ENCODE data around the gene NTNG2. TPM values are rescaled to one million over a fixed set of nuclear protein-coding genes. Genes with fewer than 3 reads are reported as not detected.

Gene NTNG2
- total RNA-seq, 1 experiment from 2014 or later: 6.0 TPM

- Histone ChIP-seq H2AFZ (ENCODE audit: low read length) (no peak overlapping the region), H3K27me3 (ENCODE audit: low read length) (no peaks in the 10 kb centered on the region), H3K9me3 (ENCODE audit: low read length) (no peaks in the 10 kb centered on the region), H3K4me1 (ENCODE audit: insufficient read depth, low read length) (no peaks in the 10 kb centered on the region), H3F3A (ENCODE audit: low read length, unreplicated experiment) (no peaks in the 10 kb centered on the region), H4K20me1 (ENCODE audit: low read length) (no peaks in the 10 kb centered on the region), H3K4me3 (ENCODE audit: low read length) (no peak overlapping the region), H3K79me2 (ENCODE audit: low read length) (no peaks in the 10 kb centered on the region), H3K4me2 (ENCODE audit: low read length) (no peak overlapping the region), H3K36me3 (ENCODE audit: low read depth, low read length) (no peaks in the 10 kb centered on the region), H3K9ac (ENCODE audit: low read length) (no peak overlapping the region), H3K27ac (ENCODE audit: low read length) (no peak overlapping the region), H3K9me2 (replicated peaks; ENCODE audit: low read length) (no peaks in the 10 kb centered on the region)
- CTCF ChIA-PET: no interaction called here
- POLR2A ChIA-PET (ENCODE audit: unreplicated experiment): no interaction called here
- no peak for TF ChIP-seq EZH2phosphoT487 (IDR thresholded peaks at IDR 0.05; ENCODE audit: borderline replicate concordance, low read length)
- no peak for TF ChIP-seq EZH2 (IDR thresholded peaks at IDR 0.05; ENCODE audit: low read length, unreplicated experiment)
- no peak for TF ChIP-seq CTCF (conservative IDR thresholded peaks at IDR 0.05; ENCODE audit: low read depth, low read length)
- BruUV-seq (replicated peaks): no TSS peak
- no peak for ATAC-seq
- DNase-seq: no peak
- intact Hi-C loops (cut with micrococcal nuclease): no loop called here
Measured at GRCh38 chr9:132235125-132235524, 73.3 kb downstream of the NTNG2 start.

GRCh38 chr9:132235894-132236661 is 74.2 kb downstream of the NTNG2 start:
- H2AFZ ChIP-seq (ENCODE audit: low read length): no peak overlapping the region
- BruUV-seq (replicated peaks): no TSS peak
- DNase-seq (peak; percentile 84), ATAC-seq (peak; percentile 49)
- intact Hi-C loops (cut with micrococcal nuclease): loop anchor here (1.0 kb wide), 2 partner anchors 67 to 474 kb away; no protein-coding TSS in a partner anchor
- no peaks in the 10 kb centered on the region for H3K4me1 ChIP-seq (ENCODE audit: insufficient read depth, low read length)
- POLR2A ChIA-PET (ENCODE audit: unreplicated experiment): no interaction called here
- H3K9me3 ChIP-seq (ENCODE audit: low read length): no peaks in the 10 kb centered on the region
- H3K27ac ChIP-seq (ENCODE audit: low read length): no peak overlapping the region
- H3K79me2 ChIP-seq (ENCODE audit: low read length): no peaks in the 10 kb centered on the region
- peak; percentile 89 for TF ChIP-seq CTCF (conservative IDR thresholded peaks at IDR 0.05; ENCODE audit: low read depth, low read length)
- TF ChIP-seq EZH2 (IDR thresholded peaks at IDR 0.05; ENCODE audit: low read length, unreplicated experiment): no peak
- no peak overlapping the region for H3K4me3 ChIP-seq (ENCODE audit: low read length)
- no peaks in the 10 kb centered on the region for H3K27me3 ChIP-seq (ENCODE audit: low read length)
- no peaks in the 10 kb centered on the region for H3K9me2 ChIP-seq (replicated peaks; ENCODE audit: low read length)
- H3K9ac ChIP-seq (ENCODE audit: low read length): no peak overlapping the region
- H3F3A ChIP-seq (ENCODE audit: low read length, unreplicated experiment): no peaks in the 10 kb centered on the region
- CTCF ChIA-PET: interaction anchor here (0.6 to 1.6 kb wide), 11 partner anchors 10 to 676 kb away, joined by 3 to 26 read pairs (median 4); no protein-coding TSS in a partner anchor
- no peak overlapping the region for H3K4me2 ChIP-seq (ENCODE audit: low read length)
- no peaks in the 10 kb centered on the region for H4K20me1 ChIP-seq (ENCODE audit: low read length)
- H3K36me3 ChIP-seq (ENCODE audit: low read depth, low read length): no peaks in the 10 kb centered on the region

GRCh38 chr9:132236662-132237311 is 74.9 kb downstream of the NTNG2 start:
- peak; percentile 31; the same call in 1 of the 2 replicates for TF ChIP-seq CTCF (conservative IDR thresholded peaks at IDR 0.05; ENCODE audit: low read depth, low read length)
- no peak for TF ChIP-seq EZH2 (IDR thresholded peaks at IDR 0.05; ENCODE audit: low read length, unreplicated experiment)

More at GRCh38 chr9:132236662-132237311, 74.9 kb downstream of the NTNG2 start:
- no peaks in the 10 kb centered on the region for H3K79me2 ChIP-seq (ENCODE audit: low read length)
- no peak for DNase-seq
- no peaks in the 10 kb centered on the region for H4K20me1 ChIP-seq (ENCODE audit: low read length)
- intact Hi-C loops (cut with micrococcal nuclease): loop anchor here (1.0 kb wide), 2 partner anchors 67 to 474 kb away; no protein-coding TSS in a partner anchor
- no peak overlapping the region for H3K4me3 ChIP-seq (ENCODE audit: low read length)
- no peak overlapping the region for H3K4me2 ChIP-seq (ENCODE audit: low read length)
- H3K27me3 ChIP-seq (ENCODE audit: low read length): no peaks in the 10 kb centered on the region
- no peaks in the 10 kb centered on the region for H3F3A ChIP-seq (ENCODE audit: low read length, unreplicated experiment)
- H3K27ac ChIP-seq (ENCODE audit: low read length): no peak overlapping the region
- no TSS peak for BruUV-seq (replicated peaks)
- ChIA-PET CTCF (interaction anchor here (0.6 to 1.6 kb wide), 5 partner anchors 23 to 676 kb away, joined by 3 to 26 read pairs (median 4); no protein-coding TSS in a partner anchor), POLR2A (ENCODE audit: unreplicated experiment) (no interaction called here)
- no peaks in the 10 kb centered on the region for H3K9me3 ChIP-seq (ENCODE audit: low read length)
- no peak overlapping the region for H2AFZ ChIP-seq (ENCODE audit: low read length)
- ATAC-seq: no peak
- H3K36me3 ChIP-seq (ENCODE audit: low read depth, low read length): no peaks in the 10 kb centered on the region
- H3K9me2 ChIP-seq (replicated peaks; ENCODE audit: low read length): no peaks in the 10 kb centered on the region
- H3K9ac ChIP-seq (ENCODE audit: low read length): no peak overlapping the region
- H3K4me1 ChIP-seq (ENCODE audit: insufficient read depth, low read length): no peaks in the 10 kb centered on the region; the same call in 1 of the 2 replicates
